HG03108 (cell line): Measurements from ENCODE around the gene SDR39U1.

Experiments used
- ATAC-seq: cut with Tn5 transposase; IDR thresholded peaks from one replicate; pipeline ENCODE4 v1.9.1; 2021; ENCODE audit warnings: moderate library complexity; ENCODE audit not compliant: unreplicated experiment

SDR39U1 gene

DNA sequence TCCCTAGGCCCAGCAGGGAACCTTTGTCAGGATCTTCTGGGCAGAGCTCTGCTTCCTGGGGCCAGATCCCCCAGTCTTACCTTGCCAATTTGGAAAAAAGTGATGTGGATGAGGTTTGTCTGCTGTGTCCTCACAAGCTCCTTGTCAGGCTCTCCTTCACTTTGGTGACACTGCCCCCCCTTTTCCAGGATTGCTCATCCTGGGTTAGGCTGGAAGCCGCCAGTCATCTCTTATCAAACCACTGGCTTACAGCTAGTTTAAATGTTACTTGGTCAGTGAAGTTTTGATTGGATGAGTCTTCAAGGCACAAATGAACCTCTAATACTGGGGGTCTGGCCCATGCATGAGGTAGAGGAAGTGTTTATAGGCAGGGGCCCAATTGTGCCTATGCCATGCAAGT, 28.5 kb downstream of the SDR39U1 start:
- ATAC-seq: no peak

DNA sequence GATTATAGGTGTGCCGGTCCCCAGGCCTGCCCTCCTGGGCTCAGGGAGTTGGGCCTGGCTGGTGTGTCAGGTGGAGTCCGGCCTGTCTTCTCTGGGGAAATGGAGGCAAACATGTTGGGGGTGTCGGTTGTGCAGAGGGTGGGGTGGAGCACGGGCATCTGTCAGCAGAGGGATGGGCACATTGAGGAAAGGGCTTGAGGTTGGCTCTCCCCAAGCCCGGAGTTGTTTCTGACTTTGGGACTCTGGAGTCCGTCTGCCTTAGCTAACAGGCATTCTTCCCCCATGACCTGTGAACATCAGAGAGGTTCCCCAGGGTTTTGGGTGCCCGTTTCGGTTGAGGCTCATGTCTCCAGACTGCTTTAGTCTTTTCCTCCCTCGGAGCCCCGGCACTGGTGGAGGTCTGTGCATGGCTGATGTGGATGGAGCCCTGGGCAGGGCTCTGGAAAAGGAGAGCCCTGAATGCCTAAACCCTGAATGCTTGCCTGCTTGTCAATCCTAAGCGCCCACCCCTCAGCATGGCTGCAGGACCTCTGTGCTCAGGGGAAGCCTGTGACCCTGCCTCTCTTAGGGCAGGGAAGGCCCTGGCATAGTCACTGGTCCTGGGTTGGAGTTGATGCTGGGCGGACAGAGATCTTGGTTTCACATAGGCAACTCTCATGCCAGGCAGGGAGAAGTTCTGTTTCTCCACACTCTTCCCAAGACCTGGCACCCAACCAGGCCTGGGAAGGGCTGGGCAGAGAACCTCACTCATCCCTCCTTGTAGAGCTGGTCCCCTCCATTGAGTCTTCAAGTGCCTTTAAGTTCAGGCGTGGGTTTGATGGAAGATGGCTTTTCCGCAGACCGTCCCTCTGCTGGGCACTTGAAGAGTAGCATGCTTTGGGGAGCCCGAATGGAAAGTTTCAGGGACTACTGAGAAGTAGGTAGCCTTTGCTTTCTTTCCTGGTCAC, 30.9 kb downstream of the SDR39U1 start:
- ATAC-seq: no peak

DNA sequence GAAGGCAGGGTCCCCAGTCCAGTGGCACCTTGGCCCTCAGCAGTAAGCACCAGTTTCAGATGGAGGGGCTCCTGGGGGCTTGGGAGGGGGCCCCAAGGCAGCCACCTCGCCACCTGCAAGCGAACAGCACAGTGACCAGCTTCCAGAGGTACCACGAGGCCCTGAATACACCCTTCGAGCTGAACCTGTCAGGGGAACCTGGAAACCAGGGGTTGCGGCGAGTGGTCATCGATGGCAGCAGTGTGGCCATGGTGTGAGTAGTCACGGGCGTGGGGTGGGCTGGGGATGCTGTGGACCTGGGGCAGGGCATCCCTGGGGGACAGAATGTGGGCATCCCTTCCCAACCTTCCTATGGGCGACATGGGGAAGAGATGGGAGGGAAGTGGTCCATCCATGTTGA, 32.6 kb downstream of the SDR39U1 start:
- ATAC-seq: no peak

DNA sequence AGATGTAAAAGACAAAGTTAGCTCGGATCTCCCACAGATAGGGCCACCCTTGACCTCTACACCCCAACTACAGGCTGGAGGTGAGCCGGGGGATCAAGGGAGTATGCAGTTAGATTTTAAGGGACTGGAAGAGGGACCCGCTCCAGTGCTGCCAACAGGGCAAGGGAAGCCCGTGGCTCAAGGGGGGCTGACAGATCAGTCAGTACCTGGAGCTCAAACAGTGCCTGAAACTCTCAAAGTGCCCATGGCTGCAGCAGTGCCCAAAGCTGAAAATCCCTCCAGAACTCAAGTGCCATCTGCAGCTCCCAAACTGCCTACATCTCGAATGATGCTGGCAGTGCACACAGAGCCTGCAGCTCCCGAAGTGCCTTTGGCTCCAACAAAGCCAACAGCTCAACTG, 33.4 kb downstream of the SDR39U1 start:
- no peak for ATAC-seq

DNA sequence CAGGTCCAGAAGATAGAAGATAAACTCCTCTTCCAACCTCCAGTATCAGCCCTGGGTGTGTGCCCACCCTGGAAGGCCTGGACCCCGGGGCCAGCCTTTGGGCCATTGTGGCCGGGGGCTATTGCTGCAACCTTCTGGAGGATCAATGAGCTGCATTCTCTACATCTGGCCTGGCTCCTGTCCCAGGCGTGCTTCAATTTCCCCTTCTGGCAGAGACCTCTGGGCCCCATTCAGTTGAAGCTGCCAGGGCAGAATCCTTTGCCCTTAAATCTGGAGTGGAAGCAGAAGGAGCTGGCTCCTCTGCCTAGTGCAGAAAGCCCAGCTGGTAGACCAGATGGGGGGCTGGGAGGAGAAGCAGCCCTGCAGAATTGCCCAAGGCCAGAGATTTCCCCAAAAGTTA, 33.8 kb downstream of the SDR39U1 start:
- ATAC-seq: no peak

DNA sequence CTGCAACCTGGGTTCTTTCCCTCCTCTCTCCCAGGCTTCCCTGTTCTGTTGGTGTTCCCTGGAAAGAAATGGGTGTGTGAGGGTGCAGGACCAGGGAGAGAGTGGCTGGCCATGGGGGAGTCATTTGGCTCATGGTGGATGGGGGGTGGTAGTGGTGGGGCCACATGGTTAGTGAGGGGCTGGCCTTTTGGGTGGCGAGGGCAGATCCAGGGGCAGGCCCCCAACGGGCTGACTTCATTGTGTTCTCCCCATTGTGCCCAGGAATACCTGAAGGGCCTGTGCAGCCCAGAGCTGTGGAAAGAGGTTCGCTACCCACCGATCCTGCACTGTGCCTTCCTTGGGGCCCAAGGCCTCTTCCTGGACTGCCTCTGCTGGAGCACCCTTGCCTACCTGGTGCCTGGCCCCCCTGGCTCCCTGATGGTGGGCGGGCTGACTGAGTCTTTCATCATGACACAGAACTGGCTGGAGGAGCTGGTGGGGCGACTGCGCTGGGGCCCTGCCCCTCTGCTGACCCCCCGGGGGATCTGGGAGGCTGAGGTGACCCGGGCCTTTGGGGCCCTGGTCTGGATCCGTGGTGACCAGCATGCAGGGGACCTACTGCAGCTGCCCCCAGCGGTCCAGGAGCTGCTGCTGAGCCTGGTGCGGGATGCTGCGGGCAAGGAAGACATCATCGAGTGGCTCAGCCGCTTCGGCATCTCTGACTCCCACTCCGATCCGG, 34.8 kb downstream of the SDR39U1 start:
- ATAC-seq: no peak

DNA sequence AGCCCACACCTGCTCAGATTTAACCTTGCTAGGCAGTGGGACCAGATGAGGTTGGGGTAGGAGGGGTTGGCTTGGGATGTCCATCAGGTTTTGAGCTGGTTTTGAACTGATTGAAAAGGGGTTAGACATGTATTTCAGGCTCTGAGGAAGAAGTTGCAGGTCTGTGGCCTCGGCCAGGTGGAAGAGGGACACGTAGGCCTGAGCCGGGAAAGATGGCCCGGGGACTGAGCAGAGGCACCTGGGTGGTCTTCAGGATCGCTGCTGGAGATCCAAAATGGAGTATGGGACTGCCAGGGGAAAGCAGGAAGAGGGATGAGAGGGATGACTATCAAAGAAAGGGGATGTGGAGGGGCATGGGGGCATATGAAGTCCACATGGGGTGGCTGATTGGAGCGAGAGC, 36.2 kb downstream of the SDR39U1 start:
- ATAC-seq: no peak

DNA sequence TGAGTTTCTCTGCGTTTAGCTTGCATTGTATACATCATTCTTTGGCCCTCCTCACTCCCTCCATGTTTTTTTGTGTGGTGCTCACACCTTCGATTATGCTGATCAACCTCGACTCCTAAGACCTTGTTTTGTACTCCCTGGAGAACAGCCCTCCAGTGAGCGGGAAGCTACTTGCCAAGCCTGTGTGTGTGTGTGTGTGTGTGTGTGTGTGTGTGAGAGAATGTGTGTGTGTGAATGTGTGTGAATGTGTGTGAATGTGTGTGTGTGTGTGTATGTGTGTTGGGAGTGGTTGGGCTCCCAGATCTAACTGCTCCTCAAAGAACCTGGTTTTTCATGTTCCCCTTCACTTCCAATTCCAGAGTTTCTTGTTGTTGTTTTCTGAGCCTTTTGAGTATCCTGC, 37.8 kb downstream of the SDR39U1 start:
- no peak for ATAC-seq

DNA sequence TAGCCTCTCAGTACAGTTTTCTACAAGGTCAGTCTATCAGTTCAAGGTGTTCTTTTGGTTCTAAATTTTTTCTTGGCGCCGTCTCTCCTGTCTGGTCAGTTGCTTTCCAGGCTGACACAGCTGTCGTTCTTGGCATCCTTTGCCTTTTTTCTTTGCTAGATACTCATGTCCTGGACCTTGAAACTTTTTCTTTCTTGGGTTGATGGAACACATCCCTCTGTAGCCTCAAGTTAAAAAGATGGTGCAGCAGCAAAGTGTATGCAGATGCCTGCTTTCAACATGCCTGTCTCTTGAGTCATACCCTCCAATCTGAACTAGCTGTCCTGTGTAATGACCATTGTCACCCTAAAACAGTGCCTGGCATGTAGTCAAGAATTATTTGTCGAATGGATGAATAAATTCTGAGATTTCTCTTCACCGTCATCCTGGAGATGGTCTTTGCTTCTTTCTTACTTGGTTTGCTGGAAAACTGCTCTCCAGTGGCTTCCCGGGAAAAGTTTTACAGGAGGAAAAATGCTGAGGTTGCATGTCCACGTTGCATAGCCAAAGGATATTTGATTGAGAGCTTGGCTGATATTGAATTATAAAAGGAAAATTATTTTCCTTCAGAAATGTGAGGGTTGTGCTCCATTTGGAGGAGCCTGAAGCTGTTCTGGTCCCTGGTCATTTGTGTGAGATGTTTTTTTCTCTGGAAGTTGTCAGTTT, 39.1 kb downstream of the SDR39U1 start:
- ATAC-seq: no peak

DNA sequence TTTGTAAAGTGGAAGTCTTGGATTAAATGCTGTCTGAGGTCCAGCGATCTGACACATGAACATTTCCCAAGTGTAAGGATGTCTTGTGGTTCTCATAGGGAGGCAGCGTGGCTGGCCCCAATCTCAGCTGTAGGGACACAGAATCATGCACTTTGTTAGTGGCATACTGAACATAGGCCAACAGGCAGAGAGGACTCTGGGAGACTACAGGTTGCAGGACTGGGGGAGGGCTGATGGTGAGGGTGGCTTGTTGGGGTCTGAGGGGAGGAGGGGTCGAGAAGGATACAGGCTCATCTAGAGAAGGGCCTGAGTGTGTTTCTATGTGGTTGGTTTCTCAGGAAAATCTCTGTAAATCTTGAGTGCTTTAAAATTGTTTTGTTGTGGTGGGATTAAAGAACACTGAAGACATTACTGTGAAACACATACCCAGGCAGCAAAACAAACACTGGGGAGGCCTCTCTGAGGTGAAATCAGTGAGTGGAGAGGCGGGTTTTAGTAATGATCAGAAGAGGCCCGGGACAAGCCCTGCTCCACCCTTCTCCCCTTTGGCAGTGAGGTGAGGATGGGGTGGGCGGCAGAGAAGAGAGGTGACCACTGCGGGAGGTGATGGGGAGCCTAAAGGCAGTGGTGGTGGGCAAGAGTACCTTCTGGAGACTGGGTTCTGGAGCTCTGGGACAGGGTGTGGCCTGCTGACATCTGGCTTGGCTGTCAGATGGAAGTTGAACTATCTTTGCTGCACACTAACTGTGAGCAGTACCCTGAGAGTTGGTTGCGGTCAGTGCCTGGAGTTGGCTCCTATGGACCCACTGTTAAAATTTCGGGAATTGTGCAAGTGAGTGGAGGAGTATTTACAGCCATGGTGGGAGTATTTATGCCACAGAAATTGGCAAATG, 40.5 kb downstream of the SDR39U1 start:
- ATAC-seq: no peak

DNA sequence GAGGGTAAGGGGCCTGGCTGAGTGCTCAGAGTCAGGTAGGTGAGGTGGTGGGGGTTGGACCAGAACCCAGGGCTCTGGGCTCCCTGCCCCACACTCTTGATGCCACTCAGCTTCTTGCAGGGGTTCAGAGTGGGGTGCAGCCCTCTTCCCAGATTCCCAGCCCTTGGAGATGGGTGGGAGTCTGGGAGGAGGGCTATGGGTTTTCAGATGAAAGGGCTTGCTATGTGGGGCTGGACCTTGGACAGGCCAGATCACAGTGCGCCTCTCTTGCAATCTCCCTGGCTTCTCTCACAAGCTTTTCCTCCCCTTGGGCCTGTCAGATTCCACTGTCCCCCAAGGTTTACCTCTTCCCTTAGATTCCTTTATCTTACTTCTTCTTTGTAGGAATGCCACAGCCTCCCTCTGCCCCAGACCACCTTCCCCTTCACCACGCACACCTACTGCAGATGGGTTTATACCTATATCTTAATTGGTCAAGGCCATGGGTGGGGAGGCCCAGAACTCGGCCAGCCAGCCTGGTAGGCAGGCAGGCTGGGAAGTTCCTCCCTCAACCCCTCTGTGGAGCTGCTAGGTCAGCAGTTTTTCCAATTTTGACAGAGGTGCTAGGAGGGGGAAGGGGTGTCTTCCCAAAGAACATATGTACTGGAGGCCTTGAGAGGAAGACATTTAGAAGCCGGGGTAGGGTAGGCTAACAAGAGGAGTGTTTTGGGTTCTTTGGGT, 42.4 kb downstream of the SDR39U1 start:
- ATAC-seq: no peak

DNA sequence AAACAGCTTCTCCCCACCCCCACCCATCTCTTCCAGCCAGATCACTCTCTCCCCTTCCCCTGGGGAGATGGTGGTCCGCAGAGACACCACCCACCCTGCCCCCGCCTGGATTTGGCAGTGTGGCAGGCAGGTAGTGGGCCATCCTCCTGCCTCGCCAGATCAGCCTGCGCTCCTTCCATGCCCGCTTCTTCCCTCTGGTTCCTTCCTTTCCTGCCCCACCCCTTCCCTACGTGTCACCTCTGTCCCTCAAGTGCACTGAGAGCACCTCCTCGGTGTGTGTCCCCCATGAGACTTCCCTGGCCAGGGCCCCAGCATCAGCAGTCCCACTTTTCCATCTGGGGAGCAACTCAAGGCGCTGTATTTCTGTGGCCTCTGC, 43.1 kb downstream of the SDR39U1 start:
- no peak for ATAC-seq

DNA sequence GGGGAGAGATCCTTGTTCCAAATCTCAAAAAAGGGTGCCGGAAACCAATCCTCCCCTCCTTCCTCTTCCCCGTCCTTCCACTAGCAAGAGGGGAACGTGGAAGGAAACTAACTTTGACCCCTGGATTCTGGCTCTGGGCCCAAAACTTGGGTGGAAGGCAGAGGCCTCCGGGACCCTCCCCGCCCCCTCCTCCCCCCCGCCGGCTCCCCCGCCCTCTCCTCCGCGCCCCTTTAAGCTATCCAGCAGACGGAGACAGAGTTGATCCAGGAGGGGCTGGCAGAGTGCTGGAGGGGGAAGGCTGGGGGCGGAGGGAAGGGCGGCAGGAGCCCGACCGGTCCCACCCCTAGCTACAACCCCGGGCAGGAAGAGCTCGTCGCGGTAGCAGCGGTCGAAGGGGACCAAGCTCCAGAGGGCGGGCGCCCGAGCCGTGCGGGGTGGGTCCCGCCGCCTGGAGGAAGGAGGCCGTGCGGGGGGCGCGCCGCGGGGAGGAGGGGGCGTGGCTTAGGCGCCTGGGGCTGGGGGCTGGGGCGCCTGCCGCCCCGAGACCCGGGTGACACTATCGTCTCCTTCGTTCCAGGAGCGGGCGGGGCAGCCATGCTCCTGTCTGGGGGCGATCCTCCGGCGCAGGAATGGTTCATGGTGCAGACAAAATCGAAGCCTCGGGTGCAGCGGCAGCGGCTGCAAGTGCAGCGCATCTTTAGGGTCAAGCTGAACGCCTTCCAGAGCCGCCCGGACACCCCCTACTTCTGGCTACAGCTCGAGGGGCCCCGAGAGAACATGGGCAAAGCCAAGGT, 43.7 kb downstream of the SDR39U1 start, which contains the start of gene NYNRIN:
Gene NYNRIN (plus strand): TSS at position 351 of the 794 bp plus-strand sequence. CDS start 244 bp downstream, at position 595.
- no peak for ATAC-seq

DNA sequence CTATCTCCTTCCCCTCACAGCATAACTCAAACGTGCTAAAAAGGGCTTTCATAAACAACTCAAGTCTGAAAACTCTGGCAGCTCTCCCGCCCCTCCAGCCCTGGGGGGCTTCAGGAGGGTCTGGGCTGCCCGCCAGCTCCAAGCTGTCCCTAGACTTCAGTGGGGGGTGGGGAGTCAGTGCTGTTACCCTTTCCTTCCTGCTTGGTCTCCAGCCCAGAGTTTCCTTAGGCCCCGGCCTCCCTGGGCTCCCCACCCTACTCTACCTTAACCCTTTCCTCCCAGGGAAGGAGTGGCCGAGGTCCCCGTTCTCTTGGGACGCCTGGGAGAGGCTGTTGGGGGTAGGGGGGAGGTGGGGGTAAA, 44.3 kb downstream of the SDR39U1 start:
- ATAC-seq: no peak

DNA sequence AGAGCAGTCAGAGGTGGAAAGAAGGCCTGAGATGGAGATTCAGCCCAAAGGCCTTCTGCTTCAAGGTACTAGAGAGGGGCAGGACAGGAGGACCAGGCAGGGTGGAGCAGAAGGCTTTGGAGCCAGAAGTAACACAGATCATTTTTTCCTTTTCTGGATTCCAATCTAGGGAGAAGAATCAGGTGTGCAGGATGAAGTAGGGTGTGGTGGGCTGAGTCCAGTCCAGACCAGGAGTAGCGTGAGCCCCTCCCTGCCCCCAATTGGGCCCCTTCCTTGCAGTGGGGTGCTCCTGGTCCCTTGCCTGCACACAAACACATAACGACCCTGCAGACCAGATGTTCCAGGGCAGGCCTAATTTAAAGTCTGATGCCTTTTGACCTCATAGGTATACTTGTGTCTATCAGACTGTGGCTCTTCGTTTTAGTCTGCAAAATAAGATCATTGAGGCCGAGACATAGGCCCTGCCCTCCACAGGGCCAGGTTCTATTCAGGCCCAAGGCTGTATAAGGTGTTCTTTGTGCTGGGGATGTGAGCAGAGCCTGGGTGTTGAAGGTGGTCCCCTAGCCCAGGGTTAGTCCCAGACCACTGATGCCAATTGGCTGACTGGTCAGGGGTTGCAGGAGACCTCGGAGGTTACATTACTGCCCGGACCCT, 44.8 kb downstream of the SDR39U1 start:
- ATAC-seq: no peak

DNA sequence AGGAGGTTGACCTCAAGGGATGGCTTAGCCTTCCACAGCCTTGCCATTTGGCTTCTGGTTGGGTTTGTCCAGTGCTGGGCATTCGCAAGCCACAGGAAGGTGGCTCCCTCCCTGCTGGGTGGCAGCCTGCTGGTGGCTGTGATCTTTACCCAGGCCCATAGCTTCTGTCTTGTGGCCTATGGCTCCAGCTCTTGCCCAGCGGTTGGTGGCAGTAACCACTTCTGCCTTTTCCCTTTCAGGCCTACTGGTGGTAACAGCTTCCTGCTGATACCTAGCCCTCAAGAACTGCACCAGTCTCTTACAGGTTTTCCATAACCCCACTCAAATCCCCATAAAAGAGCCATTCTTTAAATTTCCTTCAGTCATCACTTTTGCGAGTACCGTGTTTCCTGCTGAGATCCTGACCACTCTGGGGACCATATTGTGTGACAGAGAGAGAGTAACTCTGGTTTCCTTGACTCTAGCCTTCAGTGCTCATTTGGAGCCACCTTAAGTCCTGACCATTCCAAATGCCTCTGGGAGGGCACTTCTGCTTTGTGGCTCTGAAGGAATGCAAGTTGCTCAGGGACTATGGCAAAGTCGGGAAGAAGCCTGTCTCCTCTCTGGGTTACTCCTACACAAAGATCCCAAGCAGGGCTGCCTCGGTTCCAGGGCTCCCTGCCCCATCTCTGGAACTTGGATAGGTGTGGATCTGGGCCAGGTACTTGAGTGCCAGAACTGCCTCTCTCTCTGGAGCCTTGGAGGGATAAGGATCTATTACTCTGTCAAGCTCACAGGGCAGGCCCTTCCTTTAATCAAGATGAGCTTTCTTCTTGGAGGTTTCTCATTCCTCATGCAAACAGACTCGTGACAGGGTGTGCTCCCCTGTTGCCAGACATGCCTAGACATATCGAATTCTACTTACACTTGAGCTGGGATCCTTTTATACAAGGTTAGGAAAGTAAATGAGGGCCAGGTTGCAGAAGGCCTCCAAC, 46.7 kb downstream of the SDR39U1 start:
- no peak for ATAC-seq

DNA sequence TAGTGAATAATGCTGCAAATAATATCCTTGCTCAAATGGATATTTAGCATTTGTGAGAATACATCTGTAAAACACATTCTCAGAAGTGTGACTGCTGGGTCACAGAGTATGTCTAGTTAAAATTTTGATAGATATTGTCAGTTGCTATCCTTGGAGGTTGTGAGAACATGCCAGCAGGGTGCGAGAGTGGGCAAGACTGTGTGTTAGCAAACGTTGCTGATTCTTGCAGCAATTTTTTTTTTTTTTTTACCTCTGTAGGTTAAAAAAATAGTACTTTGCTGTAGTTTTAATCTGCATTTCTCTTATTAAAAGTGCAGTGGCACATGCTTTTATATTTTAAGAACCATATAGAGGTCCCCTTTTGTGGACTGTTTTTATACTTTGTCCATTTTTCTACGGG, 48.3 kb downstream of the SDR39U1 start:
- ATAC-seq: no peak
